SH-SY5Y (cell line): ENCODE data around the gene FAM32A.

Experiments
- GATA2 ChIP-seq: IDR thresholded peaks from 2 replicates; pipeline ENCODE4 v1.6.1; 2011; ENCODE audit warnings: mild to moderate bottlenecking, low read depth, low read length
- GATA3 ChIP-seq: IDR thresholded peaks from 2 replicates; pipeline ENCODE4 v1.6.1; 2011; ENCODE audit warnings: low read depth, mild to moderate bottlenecking, low read length, moderate library complexity

FAM32A gene

GRCh38 chr19:16204005-16204294, 18.7 kb downstream of the FAM32A start:
- TF ChIP-seq GATA2 (no peak), GATA3 (no peak)

DNA sequence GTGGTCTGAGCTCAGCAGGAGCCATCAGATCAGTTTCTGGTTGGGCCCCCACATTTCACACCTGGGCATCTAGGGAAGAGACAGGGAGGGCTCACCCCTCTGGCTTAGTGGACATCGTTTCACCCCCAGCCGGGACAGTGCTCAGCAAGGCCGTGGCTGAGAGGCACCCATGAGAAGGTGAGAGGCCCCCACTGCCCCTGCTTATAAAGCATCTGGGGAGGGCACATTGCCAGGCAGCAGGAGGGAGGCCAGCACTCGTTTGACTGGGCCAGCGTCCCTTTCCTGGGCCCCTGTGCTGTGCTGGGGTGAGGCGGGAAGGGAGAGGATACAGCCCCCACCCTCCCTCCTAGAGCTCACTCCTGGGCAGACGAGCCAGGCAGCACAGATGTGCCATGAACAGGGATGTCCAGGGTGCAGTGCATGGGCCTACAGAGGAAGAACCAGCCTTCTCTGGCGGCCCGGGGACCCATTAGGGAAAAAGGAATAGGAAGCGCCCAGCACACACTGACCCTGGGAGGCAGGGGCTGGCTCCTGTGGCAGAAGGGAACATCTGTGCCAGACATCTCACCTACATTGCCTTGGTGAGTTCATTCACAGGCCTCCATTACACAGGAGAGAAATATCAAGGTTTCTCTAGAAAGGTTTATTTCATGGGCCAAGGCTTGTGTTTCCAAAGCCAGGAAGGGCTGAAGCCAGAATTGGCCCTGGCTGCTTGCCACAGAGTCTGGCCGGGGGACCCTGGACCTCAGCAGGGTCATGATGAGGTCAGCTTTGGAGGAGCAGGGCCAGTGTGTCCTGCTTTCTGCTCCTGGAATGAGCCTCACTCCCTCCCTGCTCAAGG, 20.2 kb downstream of the FAM32A start:
- TF ChIP-seq GATA2 (no peak), GATA3 (no peak)

GRCh38 chr19:16206046-16206605, 20.9 kb downstream of the FAM32A start:
- TF ChIP-seq GATA3 (no peak), GATA2 (no peak)

GRCh38 chr19:16206637-16207036, 21.4 kb downstream of the FAM32A start:
- no peak for TF ChIP-seq GATA3
- no peak for TF ChIP-seq GATA2

DNA sequence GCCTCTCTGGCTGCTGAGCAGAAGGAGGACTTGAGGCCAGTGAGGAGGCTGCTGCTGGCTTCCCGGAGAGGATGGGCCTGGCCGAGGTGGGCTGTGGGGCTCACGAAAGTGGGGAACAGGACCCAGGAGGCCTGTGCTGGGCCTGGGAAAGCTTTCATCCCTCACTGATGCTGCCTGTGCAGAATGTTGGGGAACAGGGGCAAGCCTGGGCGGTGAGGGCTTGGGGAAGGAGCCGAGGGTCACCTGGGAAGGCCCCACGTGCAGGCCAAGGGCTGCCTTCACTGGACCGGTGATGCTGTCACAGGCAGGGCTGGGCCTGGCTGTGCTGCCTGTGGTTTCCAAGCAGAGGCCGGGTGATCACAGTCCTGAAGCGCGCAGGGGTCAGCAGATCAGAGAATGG, 21.9 kb downstream of the FAM32A start:
- no peak for TF ChIP-seq GATA2
- no peak for TF ChIP-seq GATA3

- TF ChIP-seq GATA2 (no peak), GATA3 (no peak)
These were observed 22.3 kb downstream of the FAM32A start for GRCh38 chr19:16207490-16208025.

DNA sequence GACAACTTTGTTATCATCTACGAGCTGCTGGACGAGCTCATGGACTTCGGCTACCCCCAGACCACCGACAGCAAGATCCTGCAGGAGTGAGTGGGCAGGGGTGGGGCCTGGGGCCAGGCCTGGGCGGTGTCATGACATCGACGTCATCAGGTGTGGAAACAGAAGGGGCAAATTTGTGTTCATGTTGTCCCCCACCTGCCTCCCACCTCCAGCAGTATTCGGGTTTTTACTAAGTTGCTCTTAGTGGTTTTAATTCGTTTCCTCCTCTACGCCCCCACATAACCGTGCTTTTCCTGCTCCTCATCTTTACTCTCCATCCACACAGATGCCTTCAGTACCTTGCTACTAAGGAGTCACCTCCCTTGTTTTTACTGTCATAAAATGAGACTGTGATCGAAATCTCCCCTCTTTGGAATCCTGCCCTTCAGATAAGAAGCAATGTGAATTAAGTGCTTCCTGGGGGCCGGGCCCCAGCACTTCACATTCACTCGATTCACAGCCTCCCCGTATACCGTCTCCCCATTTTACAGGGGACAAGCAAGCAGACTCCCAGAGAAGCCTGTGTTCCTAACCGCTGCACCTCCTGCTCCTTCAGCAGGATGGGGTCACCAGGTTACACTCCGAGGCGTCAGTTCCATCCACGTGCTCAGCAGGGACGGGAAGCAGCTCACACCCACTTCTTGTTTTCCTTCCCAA, 23.0 kb downstream of the FAM32A start:
- TF ChIP-seq GATA3 = no peak
- TF ChIP-seq GATA2 = no peak

GRCh38 chr19:16208847-16209665, 23.8 kb downstream of the FAM32A start:
- no peak for TF ChIP-seq GATA3
- no peak for TF ChIP-seq GATA2

- TF ChIP-seq GATA3 = no peak
- TF ChIP-seq GATA2 = no peak
These were observed 25.0 kb downstream of the FAM32A start for GRCh38 chr19:16210168-16210567.

DNA sequence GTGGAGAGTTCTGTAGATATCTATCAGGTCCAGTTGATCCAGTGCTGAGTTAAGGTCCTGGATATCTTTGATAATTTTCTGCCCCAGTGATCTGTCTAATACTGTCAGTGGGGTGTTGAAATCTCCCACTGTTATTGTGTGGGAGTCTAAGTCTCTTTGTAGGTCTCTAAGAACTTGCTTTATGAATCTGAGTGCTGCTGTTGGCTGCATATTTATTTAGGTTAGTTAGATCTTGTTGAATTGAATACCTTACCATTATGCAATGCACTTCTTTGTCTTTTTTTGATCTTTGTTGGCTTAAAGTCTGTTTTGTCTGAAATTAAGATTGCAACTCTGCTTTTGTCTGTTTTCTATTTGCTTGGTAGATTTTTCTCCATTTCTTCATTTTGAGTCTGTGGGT, 27.9 kb downstream of the FAM32A start:
- TF ChIP-seq GATA3 = no peak
- TF ChIP-seq GATA2 = no peak

DNA sequence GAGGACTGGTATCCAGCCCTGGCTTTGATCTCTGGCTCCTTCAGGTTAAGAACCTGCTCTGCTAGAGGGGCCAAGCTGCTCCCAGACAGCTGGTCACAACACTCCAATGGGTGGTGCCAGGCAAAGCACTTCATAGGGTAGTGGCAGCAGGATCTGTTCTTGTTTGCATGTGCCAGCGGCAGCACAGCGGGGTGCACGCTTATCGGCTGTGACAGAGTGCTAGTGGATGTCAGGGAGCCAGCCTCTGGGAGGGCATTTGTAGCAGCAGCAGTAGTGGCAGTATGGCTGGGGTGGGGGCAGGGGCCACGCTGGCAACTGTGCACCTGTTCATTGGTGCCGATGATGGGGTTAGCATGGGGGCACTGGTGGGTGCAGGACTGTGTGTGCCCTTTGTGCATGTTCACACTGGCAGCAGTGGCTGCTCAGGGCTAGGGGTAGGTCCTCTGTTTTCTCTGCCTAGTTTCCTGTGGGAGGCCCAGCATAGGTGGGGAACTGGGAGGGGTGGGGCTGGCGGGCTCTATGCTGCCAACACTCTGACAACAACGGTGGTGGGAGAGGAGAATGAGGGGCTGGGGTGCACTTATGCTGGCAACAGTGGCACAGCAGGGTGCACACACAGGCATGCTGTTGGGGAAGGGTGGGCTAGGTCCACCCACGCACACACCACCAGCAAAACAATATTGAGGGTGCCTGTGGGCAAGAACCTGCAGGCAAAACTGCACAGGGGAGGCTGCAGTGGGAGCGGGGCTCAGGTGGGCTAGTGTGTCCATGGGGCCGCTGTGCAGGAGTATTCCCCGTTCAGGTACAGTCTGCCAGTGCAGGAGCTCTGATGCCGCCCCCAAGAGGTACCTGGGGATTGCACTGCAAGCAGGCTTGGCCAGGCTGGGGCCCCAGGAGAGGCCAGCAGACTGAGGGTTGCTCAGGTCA, 31.8 kb downstream of the FAM32A start:
- TF ChIP-seq GATA2 (no peak), GATA3 (no peak)

GRCh38 chr19:16217716-16218451, 32.7 kb downstream of the FAM32A start:
- no peak for TF ChIP-seq GATA2
- TF ChIP-seq GATA3 = no peak
